ENCODE results near the gene GPX6.
"Not testable (repeated sequence)": the region's sequence is repeated elsewhere in the genome, so short reads cannot be mapped to it uniquely, and the experiment has no call there.

GRCh38 chr6:28502136-28502535 lies 13.5 kb downstream of the GPX6 start:
- TF ChIP-seq, protein P1, sequence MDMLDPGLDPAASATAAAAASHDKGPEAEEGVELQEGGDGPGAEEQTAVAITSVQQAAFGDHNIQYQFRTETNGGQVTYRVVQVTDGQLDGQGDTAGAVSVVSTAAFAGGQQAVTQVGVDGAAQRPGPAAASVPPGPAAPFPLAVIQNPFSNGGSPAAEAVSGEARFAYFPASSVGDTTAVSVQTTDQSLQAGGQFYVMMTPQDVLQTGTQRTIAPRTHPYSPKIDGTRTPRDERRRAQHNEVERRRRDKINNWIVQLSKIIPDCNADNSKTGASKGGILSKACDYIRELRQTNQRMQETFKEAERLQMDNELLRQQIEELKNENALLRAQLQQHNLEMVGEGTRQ (IDR thresholded peaks at IDR 0.05; ENCODE audit: borderline replicate concordance, low read depth, low read length) = not testable (repeated sequence)
- not testable (repeated sequence) for TF ChIP-seq TAF1 (IDR thresholded peaks at IDR 0.05; ENCODE audit: borderline replicate concordance, low read depth, low read length); POLR2AphosphoS5 (IDR thresholded peaks at IDR 0.05; ENCODE audit: low read length); CEBPB (IDR thresholded peaks at IDR 0.05; ENCODE audit: borderline replicate concordance in 1 of 2, low read depth in 2 of 2, low read length in 2 of 2); TCF12 (IDR thresholded peaks at IDR 0.05; ENCODE audit: low read depth, low read length); HDGF (IDR thresholded peaks at IDR 0.05); EED (IDR thresholded peaks at IDR 0.05; ENCODE audit: low read depth); ASH2L (IDR thresholded peaks at IDR 0.05; ENCODE audit: borderline replicate concordance, low read depth); EP300 (IDR thresholded peaks at IDR 0.05; ENCODE audit: borderline replicate concordance in 1 of 2, control insufficient read depth in 1 of 2, low read depth in 2 of 2, low read length in 2 of 2); GABPA (IDR thresholded peaks at IDR 0.05; ENCODE audit: low read depth); KDM1A (IDR thresholded peaks at IDR 0.05; ENCODE audit: borderline replicate concordance); ESRRA (IDR thresholded peaks at IDR 0.05; ENCODE audit: low read length)
- TF ChIP-seq, protein P2, sequence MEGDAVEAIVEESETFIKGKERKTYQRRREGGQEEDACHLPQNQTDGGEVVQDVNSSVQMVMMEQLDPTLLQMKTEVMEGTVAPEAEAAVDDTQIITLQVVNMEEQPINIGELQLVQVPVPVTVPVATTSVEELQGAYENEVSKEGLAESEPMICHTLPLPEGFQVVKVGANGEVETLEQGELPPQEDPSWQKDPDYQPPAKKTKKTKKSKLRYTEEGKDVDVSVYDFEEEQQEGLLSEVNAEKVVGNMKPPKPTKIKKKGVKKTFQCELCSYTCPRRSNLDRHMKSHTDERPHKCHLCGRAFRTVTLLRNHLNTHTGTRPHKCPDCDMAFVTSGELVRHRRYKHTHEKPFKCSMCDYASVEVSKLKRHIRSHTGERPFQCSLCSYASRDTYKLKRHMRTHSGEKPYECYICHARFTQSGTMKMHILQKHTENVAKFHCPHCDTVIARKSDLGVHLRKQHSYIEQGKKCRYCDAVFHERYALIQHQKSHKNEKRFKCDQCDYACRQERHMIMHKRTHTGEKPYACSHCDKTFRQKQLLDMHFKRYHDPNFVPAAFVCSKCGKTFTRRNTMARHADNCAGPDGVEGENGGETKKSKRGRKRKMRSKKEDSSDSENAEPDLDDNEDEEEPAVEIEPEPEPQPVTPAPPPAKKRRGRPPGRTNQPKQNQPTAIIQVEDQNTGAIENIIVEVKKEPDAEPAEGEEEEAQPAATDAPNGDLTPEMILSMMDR (IDR thresholded peaks at IDR 0.05 in 2 of 3, conservative IDR thresholded peaks at IDR 0.05 in 1 of 3; ENCODE audit: control insufficient read depth in 2 of 3, extremely low read depth in 1 of 3, insufficient read depth in 1 of 3, low read depth in 3 of 3, low read length in 3 of 3) = not testable (repeated sequence)

Measured in GM12878 (cell line).